A549 treated with AZD9567 at 1 μM for 4 hours (cell line): ENCODE results near the gene SUSD3. TPM values are rescaled to one million over a fixed set of nuclear protein-coding genes. Genes with fewer than 3 reads are reported as not detected.

Source experiments
- total RNA-seq: library from RNA; stranded (reverse); fragments of 200-300 nt; extraction: Qiagen RNA extraction; gene quantifications from 5 replicates; pipeline ENCODE4 v1.2.3, GENCODE V29; 2022; ENCODE audit not compliant: insufficient read depth

Gene SUSD3
- 0.54 to 0.96 TPM (median 0.89 TPM) in 4 of 5 replicates, not detected in the other for total RNA-seq

DNA sequence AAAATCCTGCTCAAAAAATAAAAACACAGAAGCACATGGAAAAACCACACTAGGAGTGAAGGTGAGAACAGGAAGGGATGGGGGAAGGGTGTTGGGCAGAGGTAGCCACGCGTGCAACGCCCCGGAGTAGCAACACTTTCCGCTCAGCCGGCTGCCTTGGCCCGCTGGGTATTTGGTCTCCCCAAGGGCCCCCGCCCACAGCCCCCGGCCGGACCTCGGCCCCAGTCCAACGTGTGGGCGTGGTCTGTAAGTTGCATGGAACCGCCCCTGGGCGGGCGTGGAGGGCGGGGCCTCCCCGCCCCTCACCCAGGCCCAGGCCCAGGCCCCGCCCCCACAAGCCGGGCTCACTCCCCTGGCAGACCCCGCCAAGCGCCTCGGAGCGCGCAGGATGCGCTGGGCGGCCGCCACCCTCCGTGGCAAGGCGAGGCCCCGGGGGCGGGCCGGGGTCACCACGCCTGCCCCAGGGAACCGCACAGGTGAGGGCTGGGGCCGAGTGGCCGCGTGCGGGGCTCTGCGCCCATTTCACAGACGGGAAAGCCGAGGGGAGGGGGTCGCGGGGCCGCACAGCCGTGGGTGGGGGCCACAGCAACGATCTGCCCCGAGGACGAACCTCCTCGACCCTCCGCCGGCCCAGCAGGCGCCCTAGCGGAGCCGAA, at the start of gene SUSD3:
Gene SUSD3 (plus strand): TSS at position 347 of the 656 bp plus-strand sequence. CDS start 42 bp downstream, at position 389.

DNA sequence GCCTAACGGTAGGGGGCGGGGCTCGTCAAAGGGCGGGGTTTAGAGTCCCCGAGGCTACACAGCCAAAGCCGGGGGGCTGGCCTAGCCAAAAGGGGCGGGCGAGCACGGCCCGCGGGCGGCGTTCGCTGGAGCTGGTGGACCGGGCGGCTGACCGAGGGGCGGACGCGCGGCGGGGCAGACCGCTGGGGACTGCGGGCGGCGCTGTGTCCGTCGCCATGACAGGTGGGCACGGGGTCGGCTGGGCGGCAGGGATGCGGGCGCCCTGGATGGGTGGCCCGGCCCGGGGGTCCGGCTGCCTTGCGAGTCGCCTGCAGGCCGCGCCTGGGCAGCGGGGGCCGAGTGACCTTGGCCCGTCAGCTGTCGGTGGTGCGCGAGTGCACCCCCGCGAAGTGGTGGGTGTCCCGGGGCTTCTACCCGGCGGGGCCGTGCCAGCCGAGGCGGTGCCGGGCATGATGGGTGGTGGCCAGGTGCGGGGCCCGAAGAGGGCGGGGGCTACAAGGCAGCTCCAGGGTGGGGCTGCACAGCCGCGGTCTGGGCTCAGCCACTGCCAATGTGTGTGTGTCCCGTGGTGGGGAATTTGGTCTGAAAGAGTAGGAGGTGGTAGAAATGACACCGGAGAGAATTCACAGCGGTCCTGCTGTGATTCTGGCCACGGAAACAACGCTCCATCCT, 37.8 kb downstream of the SUSD3 start, which contains the start of gene CARD19:
Gene CARD19 (plus strand): TSS at position 87 of the 672 bp plus-strand sequence. CDS start 129 bp downstream, at position 216.

DNA sequence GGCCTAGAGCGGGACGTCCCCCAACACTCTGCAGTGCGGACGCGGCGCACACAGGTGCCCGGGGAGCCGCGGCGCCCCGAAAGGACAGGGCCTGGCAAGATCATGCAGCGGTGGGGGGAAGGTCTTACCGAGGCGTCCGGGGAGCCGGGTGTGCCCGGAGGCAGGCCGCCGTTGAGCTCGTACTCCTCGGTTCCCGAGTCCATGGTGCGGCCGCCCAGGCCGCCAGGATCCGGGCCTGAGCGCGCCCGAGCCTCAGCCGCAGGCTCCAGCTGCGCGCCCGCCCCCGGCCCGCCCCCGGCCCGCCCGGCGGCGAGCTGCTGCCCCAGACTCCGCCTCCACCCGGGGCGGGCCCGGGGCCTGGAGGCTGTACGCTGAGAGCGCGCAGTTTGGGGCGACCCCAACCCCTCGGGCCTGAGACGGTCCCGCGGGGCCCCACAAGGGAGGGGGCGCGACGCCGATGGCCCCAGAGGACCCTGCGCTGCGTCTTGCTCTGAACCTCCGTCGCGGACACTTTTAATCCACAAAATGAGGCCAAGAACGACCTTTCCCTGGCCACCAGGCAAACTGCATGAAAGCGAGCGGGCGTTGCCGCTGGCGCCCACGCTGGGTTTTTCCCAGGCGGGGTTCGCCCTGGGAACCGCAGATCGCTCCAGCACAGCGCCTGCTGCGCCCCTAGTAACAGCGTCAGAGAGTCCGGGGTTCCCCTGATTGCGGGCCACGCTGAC, 75.7 kb downstream of the SUSD3 start, which contains the start of gene NINJ1:
Gene NINJ1 (minus strand): TSS at position 237 of the 725 bp plus-strand sequence. CDS start 34 bp downstream, at position 203.

Other genes with a start within 250 kb of the SUSD3 start
- gene ZNF484, start 180.7 kb upstream of the SUSD3 start, total RNA-seq, result 1.9 to 3.7 TPM (median 2.0 TPM) in 5 replicates
- gene FGD3, start 111.2 kb upstream of the SUSD3 start, total RNA-seq, result 0.10 to 0.20 TPM (median 0.16 TPM) in 4 of 5 replicates, not detected in the other
- 53.9 to 68.3 TPM (median 63.4 TPM) in 5 replicates for gene CARD19, start 37.5 kb downstream of the SUSD3 start, total RNA-seq
- gene NINJ1, start 75.5 kb downstream of the SUSD3 start, total RNA-seq, result 55.3 to 102 TPM (median 77.8 TPM) in 5 replicates
- gene WNK2, start 125.4 kb downstream of the SUSD3 start, total RNA-seq, result 5.7 to 8.6 TPM (median 6.4 TPM) in 5 replicates